ENCODE measurements around the gene ZKSCAN5. TPM values are rescaled to one million over a fixed set of nuclear protein-coding genes. Genes with fewer than 3 reads are reported as not detected.
"Not testable (repeated sequence)": the region's sequence is repeated elsewhere in the genome, so short reads cannot be mapped to it uniquely, and the experiment has no call there.

Gene ZKSCAN5
- total RNA-seq, 1 donor: 6.3 TPM

DNA sequence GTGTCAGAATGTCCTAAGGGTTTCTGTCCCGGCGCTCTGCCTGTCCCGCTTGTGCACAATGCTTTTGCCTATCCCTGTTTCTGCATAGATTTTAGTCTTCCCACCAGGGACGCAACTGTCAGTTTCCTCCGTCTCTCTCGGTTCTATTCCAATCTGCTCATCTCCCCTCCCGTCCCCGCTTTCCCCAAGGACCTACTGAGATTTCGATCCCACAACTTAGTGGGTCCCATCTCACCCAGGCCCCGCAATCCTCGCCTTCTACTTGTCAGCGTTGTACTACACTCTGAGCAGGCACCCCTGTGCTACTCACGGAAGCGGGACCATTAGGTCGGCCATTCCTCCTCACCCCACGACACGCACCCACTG lies 53.5 kb downstream of the ZKSCAN5 start:
- Histone ChIP-seq H3K9me3 (ENCODE audit: low read depth, low read length) (no peaks in the 10 kb centered on the region), H3K27me3 (ENCODE audit: insufficient read depth, low read length) (no peaks in the 10 kb centered on the region), H3K4me3 (ENCODE audit: low read length) (peak overlapping the region; percentile 94), H3K4me1 (ENCODE audit: insufficient read depth, low read length) (peaks cover 58% of the 10 kb centered on the region)

DNA sequence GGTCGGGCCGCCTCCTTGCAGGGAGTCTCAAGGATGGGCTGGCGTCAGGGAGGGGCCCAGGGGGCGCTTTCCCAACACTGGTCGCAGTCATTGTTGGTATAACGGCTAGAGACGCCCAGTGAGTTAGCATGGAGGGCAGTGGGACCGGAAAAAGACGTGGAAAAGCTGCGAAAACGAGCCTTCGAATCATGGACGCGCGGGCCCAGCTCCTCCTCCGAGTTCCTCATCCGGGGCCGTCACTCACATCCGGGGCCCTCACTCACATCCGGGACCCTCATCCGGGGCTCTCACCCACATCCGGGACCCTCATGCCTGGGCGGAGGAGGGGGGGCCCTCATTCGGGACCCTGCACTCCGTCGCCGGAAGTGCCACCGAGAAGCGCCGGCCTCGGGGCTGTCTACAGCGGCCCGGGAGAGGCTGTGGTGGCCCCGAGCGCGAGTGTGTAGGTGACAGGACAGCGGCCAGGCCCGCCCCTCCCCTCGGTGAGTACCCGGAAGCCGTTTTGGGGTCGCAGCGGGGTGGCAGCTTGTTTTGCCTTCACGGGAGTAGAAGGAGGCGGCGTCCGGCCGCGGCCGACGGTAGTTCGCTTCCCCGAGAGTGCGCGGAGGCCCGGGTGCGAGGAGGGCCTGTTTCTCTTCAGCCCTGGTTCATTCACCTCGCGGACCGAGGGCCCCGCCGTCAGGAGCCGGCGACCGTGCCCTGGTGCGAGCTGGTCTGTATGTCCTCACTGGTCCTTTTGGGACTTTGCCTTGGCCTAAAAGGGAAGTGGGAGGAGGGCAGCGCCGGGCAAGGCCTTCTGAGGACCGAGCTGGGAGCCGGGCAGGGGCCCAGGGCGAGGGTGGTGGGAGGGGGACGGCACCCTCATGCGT lies 54.1 kb downstream of the ZKSCAN5 start, which contains the start of gene ZNF655:
TSS of gene ZNF655 (plus strand) at position 337 of the 869 bp plus-strand sequence. CDS start 1,918 bp downstream, outside the sequence.
- Histone ChIP-seq H3K27me3 (ENCODE audit: insufficient read depth, low read length) (no peaks in the 10 kb centered on the region), H3K4me3 (ENCODE audit: low read length) (peak within 1 kb of the TSS; percentile 94), H3K4me1 (ENCODE audit: insufficient read depth, low read length) (peaks cover 59% of the 10 kb centered on the region), H3K9me3 (ENCODE audit: low read depth, low read length) (no peaks in the 10 kb centered on the region)

DNA sequence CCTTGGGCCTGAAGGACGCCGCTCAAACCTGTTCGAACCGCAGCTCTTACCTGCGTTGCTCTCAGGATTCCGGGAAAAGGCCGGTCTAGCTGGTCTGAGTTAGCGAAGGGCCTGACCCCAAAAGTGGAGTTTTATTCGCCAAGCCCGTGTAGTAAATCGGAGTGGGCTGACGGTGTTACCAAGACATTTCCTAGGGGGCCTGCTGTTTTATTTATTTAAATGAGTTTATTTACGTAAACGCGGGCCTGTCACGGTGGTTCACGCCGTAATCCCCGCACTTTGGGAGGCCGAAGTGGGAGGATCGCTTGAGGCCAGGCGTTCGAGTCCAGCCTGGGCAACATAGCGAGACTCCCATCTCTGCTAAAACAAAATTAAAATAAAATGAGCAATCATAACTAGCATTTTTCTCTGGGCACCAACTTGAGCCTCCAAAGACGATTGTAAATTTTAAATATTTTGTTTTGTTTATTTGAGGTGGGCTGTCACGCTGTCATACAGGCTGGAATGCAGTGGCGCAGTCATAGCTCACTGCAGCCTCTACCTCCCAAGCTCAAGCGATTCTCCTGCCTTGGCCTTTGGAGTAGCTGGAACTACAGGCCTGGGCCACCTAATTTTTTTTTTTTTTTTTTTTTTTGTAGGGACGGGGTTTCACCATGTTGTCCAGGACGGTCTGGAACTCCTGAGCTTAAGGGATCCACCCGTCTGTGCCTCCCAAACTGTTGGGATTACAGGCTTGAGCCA lies 54.9 kb downstream of the ZKSCAN5 start:
- peak overlapping the region; percentile 94 for H3K4me3 ChIP-seq (ENCODE audit: low read length)
- no peaks in the 10 kb centered on the region for H3K27me3 ChIP-seq (ENCODE audit: insufficient read depth, low read length)
- no peaks in the 10 kb centered on the region for H3K9me3 ChIP-seq (ENCODE audit: low read depth, low read length)
- H3K4me1 ChIP-seq (ENCODE audit: insufficient read depth, low read length): peaks cover 59% of the 10 kb centered on the region

DNA sequence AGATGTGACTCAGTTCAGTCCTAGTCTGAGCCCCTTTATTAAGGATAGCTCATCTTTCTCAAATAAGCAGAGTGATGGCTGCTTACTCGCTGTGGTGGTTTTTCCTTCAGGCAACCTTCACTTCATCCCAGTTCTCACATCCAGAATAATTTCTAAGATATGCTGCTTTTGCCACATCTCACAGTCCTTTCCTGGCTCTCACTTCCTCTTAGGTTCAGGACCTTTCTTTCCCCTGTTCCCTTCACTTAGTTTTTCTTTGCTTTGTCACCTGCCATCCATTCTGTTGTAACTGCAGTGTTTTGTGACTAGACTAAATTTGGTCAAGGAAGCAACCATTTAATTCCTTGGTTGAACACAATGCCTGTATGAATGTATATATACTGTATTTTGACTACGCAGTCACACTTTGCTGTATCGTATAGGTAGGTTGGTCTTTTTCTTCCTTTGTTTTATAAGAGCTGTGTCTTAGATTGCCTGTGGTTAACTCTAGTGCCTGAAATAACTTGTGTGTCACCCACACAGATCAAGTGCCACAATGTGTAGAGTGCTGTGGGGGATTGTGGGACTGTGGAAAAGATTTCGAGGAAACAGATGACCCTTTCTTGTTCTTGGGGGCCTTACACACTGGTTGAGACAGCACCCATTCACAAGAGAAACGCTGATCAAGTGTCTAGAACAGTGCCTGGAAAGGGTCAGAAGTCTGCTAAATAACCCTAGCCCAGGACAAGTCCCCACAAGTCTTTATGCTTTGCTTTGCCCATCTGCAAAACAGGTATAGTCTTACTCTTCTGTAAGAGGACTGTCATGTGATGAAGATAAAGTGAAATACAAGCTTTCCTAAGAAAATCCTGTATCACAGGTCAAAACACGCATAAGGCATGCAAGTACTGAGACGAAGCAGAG lies 56.6 kb downstream of the ZKSCAN5 start:
- Histone ChIP-seq H3K9me3 (ENCODE audit: low read depth, low read length) (no peaks in the 10 kb centered on the region), H3K27me3 (ENCODE audit: insufficient read depth, low read length) (no peaks in the 10 kb centered on the region), H3K4me1 (ENCODE audit: insufficient read depth, low read length) (peaks cover 49% of the 10 kb centered on the region), H3K4me3 (ENCODE audit: low read length) (no peak overlapping the region)

DNA sequence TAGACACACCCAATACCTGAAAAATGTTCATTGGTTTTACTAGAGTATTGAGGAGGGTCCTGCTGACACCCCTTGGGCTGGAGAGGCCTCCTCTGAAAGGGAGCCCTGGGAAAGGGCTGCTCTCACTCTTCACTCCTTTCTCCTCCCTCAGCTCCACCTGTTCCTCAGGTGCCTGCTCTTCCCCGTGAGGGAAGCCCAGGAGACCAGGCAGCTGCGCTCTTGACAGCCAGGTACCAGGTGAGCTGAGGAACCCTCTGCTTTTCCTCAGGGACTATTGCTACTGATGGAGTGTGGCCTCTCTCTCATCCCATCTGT lies 57.2 kb downstream of the ZKSCAN5 start:
- Histone ChIP-seq H3K9me3 (ENCODE audit: low read depth, low read length) (no peaks in the 10 kb centered on the region), H3K4me1 (ENCODE audit: insufficient read depth, low read length) (peaks cover 46% of the 10 kb centered on the region), H3K4me3 (ENCODE audit: low read length) (no peak overlapping the region), H3K27me3 (ENCODE audit: insufficient read depth, low read length) (no peaks in the 10 kb centered on the region)

DNA sequence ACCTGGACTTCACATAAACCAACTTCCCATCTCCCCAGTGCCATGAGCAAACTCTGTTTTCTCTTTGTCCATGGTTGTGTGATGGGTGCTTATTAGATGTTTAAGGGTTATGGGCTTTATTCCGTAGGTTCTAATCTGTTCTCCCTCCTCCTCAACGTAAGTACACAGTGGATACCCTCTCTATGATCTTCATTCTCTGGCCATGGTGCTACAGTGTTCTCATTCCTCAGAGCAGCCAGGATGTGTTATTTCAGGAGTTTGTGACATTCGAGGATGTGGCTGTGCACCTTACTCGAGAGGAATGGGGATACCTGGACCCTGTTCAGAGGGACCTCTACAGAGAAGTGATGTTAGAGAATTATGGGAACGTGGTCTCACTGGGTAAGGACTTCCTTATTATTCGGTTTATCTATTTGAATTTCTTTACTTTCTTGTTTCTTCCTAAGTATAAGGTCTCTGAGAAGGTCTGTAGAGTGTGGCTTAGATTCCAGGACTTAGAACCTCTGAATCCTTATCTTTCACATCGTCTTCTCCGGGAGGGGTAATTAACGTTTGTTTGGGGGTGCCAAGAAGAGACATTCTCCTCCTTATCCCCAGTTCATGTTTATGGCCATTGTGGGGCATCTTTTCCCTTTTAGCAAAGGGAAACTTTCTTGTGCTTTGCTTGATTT lies 57.8 kb downstream of the ZKSCAN5 start:
- Histone ChIP-seq H3K9me3 (ENCODE audit: low read depth, low read length) (no peaks in the 10 kb centered on the region), H3K4me3 (ENCODE audit: low read length) (no peak overlapping the region), H3K27me3 (ENCODE audit: insufficient read depth, low read length) (no peaks in the 10 kb centered on the region), H3K4me1 (ENCODE audit: insufficient read depth, low read length) (peaks cover 40% of the 10 kb centered on the region)

DNA sequence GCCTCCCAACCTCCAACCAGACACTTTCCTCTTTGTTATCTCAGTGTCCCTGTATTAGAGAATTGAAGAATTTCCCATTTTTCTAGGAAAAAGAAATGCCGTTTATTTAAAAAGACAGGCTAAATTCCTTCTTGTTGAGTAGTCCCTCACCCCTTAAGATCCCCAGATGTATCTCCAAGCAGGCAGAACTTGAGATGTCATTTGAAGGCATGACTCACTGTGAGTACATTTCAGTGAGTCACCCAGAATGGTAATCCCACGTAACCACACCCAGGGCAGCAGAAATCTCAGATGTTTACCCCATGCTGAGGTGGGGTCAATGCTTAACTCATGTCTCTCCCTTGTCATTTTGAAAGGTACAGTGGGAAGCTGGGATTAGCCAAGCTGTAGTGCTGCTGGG lies 58.4 kb downstream of the ZKSCAN5 start:
- H3K27me3 ChIP-seq (ENCODE audit: insufficient read depth, low read length): no peaks in the 10 kb centered on the region
- no peak overlapping the region for H3K4me3 ChIP-seq (ENCODE audit: low read length)
- no peaks in the 10 kb centered on the region for H3K9me3 ChIP-seq (ENCODE audit: low read depth, low read length)
- H3K4me1 ChIP-seq (ENCODE audit: insufficient read depth, low read length): peaks cover 34% of the 10 kb centered on the region

DNA sequence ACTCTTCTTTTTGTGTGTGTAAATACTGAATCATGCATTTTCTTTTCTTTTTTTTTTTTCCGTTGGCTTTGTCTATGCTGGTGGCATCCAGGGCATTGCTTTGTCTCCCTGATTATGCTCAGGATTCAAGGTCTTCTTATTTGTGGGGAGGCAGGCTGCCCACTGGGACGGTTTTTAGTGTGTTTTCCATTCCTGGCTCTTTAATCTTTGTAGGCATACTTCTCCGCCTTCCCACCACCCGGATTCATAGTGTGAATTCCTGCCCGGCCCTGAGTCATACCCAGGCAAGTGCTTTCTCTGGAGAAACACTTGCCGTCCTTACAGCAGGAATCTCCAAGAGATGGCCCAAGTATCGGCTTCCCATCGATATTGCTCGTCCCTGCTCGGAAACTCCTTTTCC lies 59.2 kb downstream of the ZKSCAN5 start:
- Histone ChIP-seq H3K27me3 (ENCODE audit: insufficient read depth, low read length) (no peaks in the 10 kb centered on the region), H3K9me3 (ENCODE audit: low read depth, low read length) (no peaks in the 10 kb centered on the region), H3K4me3 (ENCODE audit: low read length) (no peak overlapping the region), H3K4me1 (ENCODE audit: insufficient read depth, low read length) (peaks cover 33% of the 10 kb centered on the region)

DNA sequence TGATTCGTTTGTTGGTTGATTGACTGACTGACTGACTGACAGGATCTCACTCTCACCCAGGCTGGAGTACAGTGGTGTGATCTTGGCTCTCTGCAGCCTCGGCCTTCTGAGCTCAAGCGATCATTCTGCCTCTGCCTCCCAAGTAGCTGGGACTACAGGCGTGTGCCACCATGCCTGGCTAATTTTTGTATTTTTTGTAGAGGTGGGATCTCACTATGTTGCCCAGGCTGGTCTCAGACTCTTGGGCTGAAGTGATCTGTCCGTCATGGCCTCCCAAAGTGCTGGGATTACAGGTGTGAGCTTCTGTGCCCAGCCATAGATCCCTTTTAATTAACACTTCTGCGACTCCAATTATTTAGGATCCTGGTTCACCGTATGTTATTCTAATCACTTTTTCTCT lies 64.3 kb downstream of the ZKSCAN5 start:
- H3K9me3 ChIP-seq (ENCODE audit: low read depth, low read length); H3K4me1 ChIP-seq (ENCODE audit: insufficient read depth, low read length); H3K27me3 ChIP-seq (ENCODE audit: insufficient read depth, low read length); H3K4me3 ChIP-seq (ENCODE audit: low read length): not testable (repeated sequence)

DNA sequence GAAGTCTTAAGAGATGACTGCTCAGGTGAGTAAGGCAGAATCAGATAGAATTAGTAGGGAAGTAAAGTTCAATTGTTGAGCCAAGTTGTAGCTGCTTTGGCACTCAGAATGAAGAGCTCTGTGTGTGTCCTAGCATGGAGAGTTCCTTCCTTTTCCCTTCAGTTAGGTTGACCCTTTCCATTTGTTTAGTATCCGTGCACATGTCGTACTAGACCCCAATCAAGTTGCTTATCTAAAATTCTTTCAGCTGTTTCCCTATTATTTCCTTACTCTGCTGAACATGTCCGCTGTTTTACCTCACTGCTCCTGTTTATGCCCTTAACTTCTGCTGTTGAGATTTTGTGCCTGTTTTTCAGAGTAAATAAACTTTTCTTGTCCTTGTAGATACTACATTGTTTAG lies 67.3 kb downstream of the ZKSCAN5 start:
- H3K9me3 ChIP-seq (ENCODE audit: low read depth, low read length): no peaks in the 10 kb centered on the region
- H3K4me1 ChIP-seq (ENCODE audit: insufficient read depth, low read length): no peaks in the 10 kb centered on the region
- H3K27me3 ChIP-seq (ENCODE audit: insufficient read depth, low read length): no peaks in the 10 kb centered on the region
- no peak overlapping the region for H3K4me3 ChIP-seq (ENCODE audit: low read length)

DNA sequence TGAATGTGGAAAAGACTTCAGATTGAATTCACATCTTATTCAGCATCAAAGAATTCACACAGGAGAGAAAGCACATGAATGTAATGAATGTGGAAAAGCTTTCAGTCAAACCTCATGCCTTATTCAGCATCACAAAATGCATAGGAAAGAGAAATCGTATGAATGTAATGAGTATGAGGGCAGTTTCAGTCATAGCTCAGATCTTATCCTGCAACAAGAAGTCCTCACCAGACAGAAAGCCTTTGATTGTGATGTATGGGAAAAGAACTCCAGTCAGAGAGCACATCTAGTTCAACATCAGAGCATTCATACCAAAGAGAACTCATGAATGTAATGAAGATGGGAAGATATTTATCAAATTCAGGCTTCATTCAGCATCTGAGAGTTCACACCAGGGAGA lies 68.8 kb downstream of the ZKSCAN5 start:
- no peaks in the 10 kb centered on the region for H3K27me3 ChIP-seq (ENCODE audit: insufficient read depth, low read length)
- no peak overlapping the region for H3K4me3 ChIP-seq (ENCODE audit: low read length)
- no peaks in the 10 kb centered on the region for H3K9me3 ChIP-seq (ENCODE audit: low read depth, low read length)
- H3K4me1 ChIP-seq (ENCODE audit: insufficient read depth, low read length): no peaks in the 10 kb centered on the region

DNA sequence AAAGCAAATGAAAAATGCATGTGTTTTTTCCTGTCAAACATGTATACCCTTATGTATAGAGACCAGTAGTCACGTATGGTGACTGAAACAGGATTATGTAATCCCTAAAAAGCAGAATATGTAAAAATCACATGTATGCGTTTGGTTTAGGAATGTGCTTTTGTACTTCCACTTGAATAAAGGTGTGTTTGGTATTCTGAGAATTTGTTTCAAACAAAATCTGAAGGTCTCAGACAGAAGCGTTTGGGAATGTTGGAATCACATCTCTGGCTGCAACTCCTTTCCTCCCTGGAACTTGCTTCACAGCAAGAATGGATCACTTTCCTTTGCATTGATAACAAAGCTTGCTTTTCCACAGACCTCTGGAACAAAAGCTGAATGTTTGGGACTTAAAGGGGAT lies 71.8 kb downstream of the ZKSCAN5 start:
- no peaks in the 10 kb centered on the region for H3K27me3 ChIP-seq (ENCODE audit: insufficient read depth, low read length)

DNA sequence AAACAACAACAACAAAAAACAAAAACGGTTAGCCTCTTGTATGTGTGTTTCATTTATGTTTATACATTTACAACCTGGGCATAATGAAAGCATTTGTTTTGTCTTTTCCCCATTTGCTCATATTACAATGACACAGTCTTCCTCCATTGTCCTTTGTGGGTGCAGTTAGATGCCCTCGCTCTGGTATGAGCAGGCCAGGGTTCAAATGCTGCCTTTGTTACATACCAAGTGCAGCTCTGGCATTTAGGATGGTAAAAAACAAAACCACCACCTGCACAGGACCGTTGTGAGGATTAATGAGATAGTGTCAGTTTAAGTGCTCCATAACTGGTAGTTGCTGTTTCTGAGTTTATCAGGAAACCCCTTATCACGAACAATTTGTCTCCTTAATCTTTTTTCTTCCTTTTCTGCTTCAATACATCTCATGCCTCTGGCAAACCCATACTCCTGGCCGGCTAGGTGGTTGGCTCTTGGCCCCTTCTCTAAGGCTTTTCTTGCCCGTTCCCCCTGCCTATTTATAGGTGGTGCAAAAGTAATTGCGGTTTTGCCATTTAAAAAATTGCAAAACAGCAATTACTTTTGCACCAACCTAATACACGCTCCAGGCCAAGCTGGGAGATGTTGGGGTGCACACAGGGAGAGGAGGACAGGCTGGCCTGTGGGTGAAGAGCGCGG lies 75.0 kb downstream of the ZKSCAN5 start:
- Histone ChIP-seq H3K9me3 (ENCODE audit: low read depth, low read length) (no peaks in the 10 kb centered on the region), H3K27me3 (ENCODE audit: insufficient read depth, low read length) (no peaks in the 10 kb centered on the region), H3K4me1 (ENCODE audit: insufficient read depth, low read length) (peaks cover 16% of the 10 kb centered on the region), H3K4me3 (ENCODE audit: low read length) (peak overlapping the region; percentile 40)

More for the DNA sequence above, 71.8 kb downstream of the ZKSCAN5 start:
- H3K4me1 ChIP-seq (ENCODE audit: insufficient read depth, low read length): peaks cover 16% of the 10 kb centered on the region
- H3K4me3 ChIP-seq (ENCODE audit: low read length): no peak overlapping the region
- H3K9me3 ChIP-seq (ENCODE audit: low read depth, low read length): no peaks in the 10 kb centered on the region
